Ovary (tissue), 3 donors: ENCODE measurements around the gene VMP1.

Source experiments
- CTCF ChIP-seq, 3 donors: fragments of 450-650 bp in 2 of 3; fragments of 200-600 bp in 1 of 3; IDR thresholded peaks; one replicate each; pipeline versions ENCODE4 v1.5.1 to v1.8.0; 2016 to 2022; ENCODE audit warnings: antibody characterized with exemption in 3 of 3, mild to moderate bottlenecking in 1 of 3
- EP300 ChIP-seq: sonication (generic); formaldehyde crosslinking; IDR thresholded peaks from one replicate; pipeline ENCODE4 v1.6.1; 2017; ENCODE audit warnings: antibody characterized with exemption
- POLR2A ChIP-seq: fragments of 450-650 bp; IDR thresholded peaks from one replicate; pipeline ENCODE4 v1.6.1; 2017; ENCODE audit warnings: antibody characterized with exemption, mild to moderate bottlenecking, moderate library complexity
- donor health status: DM: no; HTN: no; CAD: no.

GRCh38 chr17:59830846-59831486 is 123.5 kb downstream of the VMP1 start:
- no peak for TF ChIP-seq POLR2A
- TF ChIP-seq CTCF (IDR thresholded peaks at IDR 0.05): no peak
- TF ChIP-seq EP300: no peak
